IMR-90 (cell line): ENCODE data around the gene LRP1B. TPM values are rescaled to one million over a fixed set of nuclear protein-coding genes. Genes with fewer than 3 reads are reported as not detected.

Experiments
- ATAC-seq: fragments of 200-7000 bp; cut with Tn5 transposase; 2 replicates; pipeline ENCODE4 v1.9.1; 2020; ENCODE audit warnings: low read depth, mild to moderate bottlenecking, moderate library complexity
- BruUV-seq: library from RNA; stranded (reverse); fragments of 400-500 nt; replicated peaks from 2 replicates; lab custom pipeline; 2021; lab: Mats Ljungman, UMichigan
- CTCF ChIA-PET: fragments of 300-600 bp; formaldehyde crosslinking; extraction: SDS; loops from one replicate; lab custom pipeline; 2021; ENCODE audit warnings: antibody characterized with exemption; lab: Yijun Ruan, JAX
- POLR2A ChIA-PET: fragments of 300-600 bp; sonication (Branson Sonifier 250); formaldehyde crosslinking; loops from one replicate; lab custom pipeline; 2022; ENCODE audit warnings: antibody characterized with exemption; ENCODE audit not compliant: unreplicated experiment; lab: Charles Lee
- DNase-seq: peaks from one replicate; pipeline ENCODE4 v3.0.0; 2013
- H2AFZ ChIP-seq: replicated peaks from 2 replicates; pipeline ENCODE3; 2013; ENCODE audit warnings: low read length, mild to moderate bottlenecking; ENCODE audit not compliant: poor library complexity
- H2AK5ac ChIP-seq: 2 replicates; pipeline ENCODE4 v1.6.1; 2013; ENCODE audit warnings: low read depth, low read length, inconsistent platforms
- H2AK9ac ChIP-seq: replicated peaks from 2 replicates; pipeline ENCODE3; 2013; ENCODE audit warnings: mild to moderate bottlenecking, low read depth, low read length, moderate library complexity; ENCODE audit not compliant: poor library complexity
- H2BK120ac ChIP-seq: 2 replicates; pipeline ENCODE4 v1.6.1; 2013; ENCODE audit warnings: low read depth, low read length, inconsistent platforms
- H2BK15ac ChIP-seq: 3 replicates; pipeline ENCODE4 v1.6.1; 2013; ENCODE audit warnings: low read depth, low read length, inconsistent platforms
- H2BK20ac ChIP-seq: 2 replicates; pipeline ENCODE4 v1.6.1; 2013; ENCODE audit warnings: low read depth, mild to moderate bottlenecking, inconsistent platforms, low read length, moderate library complexity
- H2BK5ac ChIP-seq: 2 replicates; pipeline ENCODE4 v1.6.1; 2013; ENCODE audit warnings: mild to moderate bottlenecking, low read depth, low read length, inconsistent platforms; ENCODE audit not compliant: poor library complexity, severe bottlenecking
- H3K14ac ChIP-seq: replicated peaks from 2 replicates; pipeline ENCODE4 v1.6.1; 2013; ENCODE audit warnings: low read depth, low read length, inconsistent platforms
- H3K18ac ChIP-seq: 2 replicates; pipeline ENCODE4 v1.6.1; 2013; ENCODE audit warnings: low read depth, low read length, control low read depth
- H3K23ac ChIP-seq: 2 replicates; pipeline ENCODE4 v1.6.1; 2013; ENCODE audit warnings: low read depth, low read length, inconsistent platforms
- H3K27ac ChIP-seq: 2 replicates; pipeline ENCODE4 v1.5.1; 2013; ENCODE audit warnings: mild to moderate bottlenecking, control low read depth, low read length; ENCODE audit not compliant: insufficient read depth
- H3K27me3 ChIP-seq: 2 replicates; pipeline ENCODE4 v1.6.1; 2013; ENCODE audit warnings: low read length; ENCODE audit not compliant: control insufficient read depth, insufficient read depth
- H3K36me3 ChIP-seq: 2 replicates; pipeline ENCODE4 v1.6.1; 2013; ENCODE audit warnings: low read length, mixed read lengths; ENCODE audit not compliant: control insufficient read depth, insufficient read depth
- H3K4ac ChIP-seq: 2 replicates; pipeline ENCODE4 v1.6.1; 2013; ENCODE audit warnings: low read depth, low read length, inconsistent platforms
- H3K4me1 ChIP-seq: 2 replicates; pipeline ENCODE4 v1.6.1; 2013; ENCODE audit warnings: low read length, mixed read lengths; ENCODE audit not compliant: control insufficient read depth, insufficient read depth
- H3K4me2 ChIP-seq: 2 replicates; pipeline ENCODE4 v1.6.1; 2013; ENCODE audit warnings: low read depth, mild to moderate bottlenecking, control low read depth, low read length, moderate library complexity
- H3K4me3 ChIP-seq: 2 replicates; pipeline ENCODE4 v1.5.1; 2013; ENCODE audit warnings: low read depth, mild to moderate bottlenecking, control low read depth, low read length, moderate library complexity; ENCODE audit not compliant: insufficient read depth
- H3K56ac ChIP-seq: 2 replicates; pipeline ENCODE4 v1.6.1; 2013; ENCODE audit warnings: low read length, inconsistent platforms; ENCODE audit not compliant: insufficient read depth; ENCODE audit errors: extremely low read depth
- H3K79me1 ChIP-seq, 2 experiments: 2 replicates each; pipeline ENCODE4 v1.6.1; 2013; ENCODE audit warnings: low read length in 2 of 2, inconsistent platforms in 1 of 2, low read depth in 1 of 2
- H3K9ac ChIP-seq: 2 replicates; pipeline ENCODE4 v1.6.1; 2013; ENCODE audit warnings: low read depth, low read length, control low read depth
- H3K9me1 ChIP-seq: 2 replicates; pipeline ENCODE4 v1.6.1; 2013; ENCODE audit warnings: low read length, inconsistent platforms; ENCODE audit not compliant: insufficient read depth
- H3K9me3 ChIP-seq: 2 replicates; pipeline ENCODE4 v1.6.1; 2013; ENCODE audit warnings: low read length; ENCODE audit not compliant: control insufficient read depth, insufficient read depth
- H4K20me1 ChIP-seq: 2 replicates; pipeline ENCODE4 v1.6.1; 2013; ENCODE audit warnings: low read length, inconsistent platforms; ENCODE audit not compliant: insufficient read depth
- H4K5ac ChIP-seq: 2 replicates; pipeline ENCODE4 v1.6.1; 2013; ENCODE audit warnings: mild to moderate bottlenecking, low read depth, low read length, control low read depth
- H4K8ac ChIP-seq, 2 experiments: 2 replicates each; pipeline ENCODE4 v1.6.1; 2013; ENCODE audit warnings: low read depth in 2 of 2, low read length in 2 of 2, control low read depth in 1 of 2, inconsistent platforms in 1 of 2
- H4K91ac ChIP-seq: 2 replicates; pipeline ENCODE4 v1.6.1; 2013; ENCODE audit warnings: low read depth, low read length, inconsistent platforms; ENCODE audit not compliant: insufficient read depth
- CEBPB ChIP-seq: IDR thresholded peaks from 2 replicates; pipeline ENCODE4 v1.6.1; 2012; ENCODE audit warnings: low read depth, low read length, improper control_type of control experiment
- RFX5 ChIP-seq: IDR thresholded peaks from 2 replicates; pipeline ENCODE4 v1.8.0; 2012; ENCODE audit warnings: low read depth, mild to moderate bottlenecking, low read length, moderate library complexity
- WGBS, 2 experiments: methylation state at CpG; one replicate each; pipeline versions ENCODE4 v1.1.5 to v1.1.7; 2013; ENCODE audit warnings: missing lambda C conversion rate in 2 of 2; ENCODE audit not compliant: insufficient read length in 1 of 2; ENCODE audit errors: extremely low coverage in 2 of 2; 5-methylcytosine and 5-hydroxymethylcytosine counted together
- dilution Hi-C: fragments of 300-500 bp; cut with HindIII; formaldehyde crosslinking; loops from one replicate; pipeline ENCODE4 v1.14.3; 2018; ENCODE audit warnings: low sequenced_read_pairs; ENCODE audit not compliant: unreplicated experiment
- in situ Hi-C: fragments of 300-500 bp; cut with MboI; formaldehyde crosslinking; loops from 3 replicates; pipeline ENCODE4 v1.14.3; 2019; ENCODE audit warnings: low sequenced_read_pairs, inconsistent platforms, mixed read lengths
- intact Hi-C: fragments of 100-400 bp; cut with micrococcal nuclease; formaldehyde crosslinking; loops from 2 replicates; pipeline ENCODE4 v1.10.0; 2022
- polyA plus RNA-seq, 3 experiments: library from polyadenylated mRNA; depleted of rRNA; stranded (reverse); fragments of >200 nt; gene quantifications; 2 replicates each; pipeline ENCODE4 v1.2.3, GENCODE V29; 2012; ENCODE audit warnings: low replicate concordance in 1 of 3
- total RNA-seq: library from RNA; depleted of rRNA; stranded (reverse); fragments of >200 nt; gene quantifications from 2 replicates; pipeline ENCODE4 v1.2.3, GENCODE V29; 2012

LRP1B gene
- total and polyA plus RNA-seq, 2 of the 4 experiments (the other 2 are of a cell fraction) = under 0.01 to 0.02 TPM

DNA sequence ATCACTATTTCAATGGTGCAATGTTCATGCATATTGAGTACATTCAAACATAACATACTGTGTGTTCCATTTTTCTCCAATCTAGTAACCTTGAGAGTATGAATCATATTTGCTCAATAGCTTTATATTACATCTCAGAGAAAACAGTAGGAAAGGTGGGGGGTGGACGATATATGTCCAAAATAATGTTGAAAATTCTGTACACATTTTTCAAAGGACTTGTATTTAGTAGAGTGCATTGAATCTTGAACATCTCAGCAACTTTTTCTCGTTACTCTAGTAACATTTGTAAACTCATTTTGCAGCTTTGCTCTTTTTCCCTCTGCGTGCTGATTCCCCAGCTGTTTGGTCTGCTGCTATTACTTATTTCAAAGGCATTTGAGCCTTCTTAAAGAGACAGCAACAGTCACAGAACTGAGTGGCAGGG is 1487.0 kb downstream of the LRP1B start:
- H2AFZ ChIP-seq = no peak overlapping the region
- peak; percentile 92 for ATAC-seq

More for the DNA sequence above, 1487.0 kb downstream of the LRP1B start:
- Histone ChIP-seq H3K27ac (no peak overlapping the region), H4K5ac (no peak overlapping the region), H4K91ac (no peak overlapping the region), H3K9me3 (no peaks in the 10 kb centered on the region), H2AK9ac (no peak overlapping the region), H2BK15ac (no peak overlapping the region), H3K9ac (no peak overlapping the region), H3K23ac (no peak overlapping the region), H3K9me1 (no peaks in the 10 kb centered on the region), H3K56ac (no peak overlapping the region), H3K18ac (no peak overlapping the region), H3K27me3 (no peaks in the 10 kb centered on the region), H3K4me3 (no peak overlapping the region), H2BK5ac (no peak overlapping the region), H2BK20ac (no peak overlapping the region), H4K8ac (no peak overlapping the region), H3K4me2 (peak overlapping the region; percentile 40), H3K79me1 (no peaks in the 10 kb centered on the region), H2AK5ac (no peak overlapping the region), H2BK120ac (no peak overlapping the region), H3K36me3 (no peaks in the 10 kb centered on the region), H4K20me1 (no peaks in the 10 kb centered on the region), H3K14ac (no peak overlapping the region), H3K4ac (no peak overlapping the region), H3K4me1 (no peaks in the 10 kb centered on the region)
- CTCF ChIA-PET = no interaction called here
- WGBS, 2 experiments = no CpG with 5 or more reads among the region's 3 CpGs
- peak; percentile 53 for DNase-seq
- in situ Hi-C loops (no loop called here), dilution Hi-C loops (no loop called here), intact Hi-C loops (no loop called here)
- peak; percentile 65 for TF ChIP-seq CEBPB
- TF ChIP-seq RFX5 = no peak
- POLR2A ChIA-PET = no interaction called here
- no TSS peak for BruUV-seq
